BLaER1 (cell line): ENCODE data around the gene ZNF460.
A peak's percentile ranks its signal among the peaks of the same experiment; 100 is the strongest.
"Not testable (repeated sequence)": the region's sequence is repeated elsewhere in the genome, so short reads cannot be mapped to it uniquely, and the experiment has no call there.

Experiments used
- H3K27ac ChIP-seq: shearing (Covaris generic); formaldehyde crosslinking; 2 replicates; pipeline ENCODE4 v1.8.1; 2022
- H3K27me3 ChIP-seq: shearing (Covaris generic); formaldehyde crosslinking; 2 replicates; pipeline ENCODE4 v1.8.1; 2022
- H3K36me3 ChIP-seq: shearing (Covaris generic); formaldehyde crosslinking; 2 replicates; pipeline ENCODE4 v1.8.1; 2022
- H3K4me1 ChIP-seq: shearing (Covaris generic); formaldehyde crosslinking; 2 replicates; pipeline ENCODE4 v1.8.1; 2022
- H3K4me2 ChIP-seq: shearing (Covaris generic); formaldehyde crosslinking; 2 replicates; pipeline ENCODE4 v1.8.1; 2022
- H3K4me3 ChIP-seq: shearing (Covaris generic); formaldehyde crosslinking; 2 replicates; pipeline ENCODE4 v1.8.1; 2022
- H3K9ac ChIP-seq: shearing (Covaris generic); formaldehyde crosslinking; 2 replicates; pipeline ENCODE4 v1.8.1; 2022
- H3K9me3 ChIP-seq: shearing (Covaris generic); formaldehyde crosslinking; 2 replicates; pipeline ENCODE4 v1.8.1; 2022
- H4K20me1 ChIP-seq: shearing (Covaris generic); formaldehyde crosslinking; 2 replicates; pipeline ENCODE4 v1.8.1; 2022
- Cebpa-rat ChIP-seq: shearing (Covaris generic); IDR thresholded peaks from 2 replicates; pipeline ENCODE4 v1.8.1; 2022

The ZNF460 gene

DNA sequence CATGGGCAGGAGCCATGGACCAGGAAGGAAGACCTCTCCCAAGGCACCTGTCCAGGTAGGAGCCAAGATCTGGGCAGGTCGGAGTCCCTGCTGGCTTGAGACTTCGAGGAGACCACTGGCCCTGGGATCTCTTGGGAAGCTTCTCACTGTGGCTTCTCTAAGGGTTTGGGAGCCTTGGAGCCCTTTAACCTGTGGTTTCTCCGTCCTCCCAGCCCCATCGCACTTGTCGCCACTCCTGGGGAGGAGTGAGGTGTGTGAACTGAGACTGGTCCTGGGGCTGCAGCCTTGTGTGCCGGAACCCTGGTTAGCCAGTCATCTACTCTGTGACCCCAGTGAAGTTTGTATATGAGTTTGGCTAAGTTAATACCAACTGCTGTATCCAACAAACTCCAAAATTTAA lies 31.6 kb upstream of the ZNF460 start:
- Histone ChIP-seq H3K27me3 (no peaks in the 10 kb centered on the region), H3K36me3 (peaks cover 91% of the 10 kb centered on the region), H3K9ac (no peak overlapping the region), H3K27ac (no peak overlapping the region), H3K4me1 (no peaks in the 10 kb centered on the region), H3K9me3 (no peaks in the 10 kb centered on the region), H3K4me2 (no peak overlapping the region), H3K4me3 (no peak overlapping the region), H4K20me1 (peaks cover 35% of the 10 kb centered on the region)
- no peak for TF ChIP-seq Cebpa-rat

DNA sequence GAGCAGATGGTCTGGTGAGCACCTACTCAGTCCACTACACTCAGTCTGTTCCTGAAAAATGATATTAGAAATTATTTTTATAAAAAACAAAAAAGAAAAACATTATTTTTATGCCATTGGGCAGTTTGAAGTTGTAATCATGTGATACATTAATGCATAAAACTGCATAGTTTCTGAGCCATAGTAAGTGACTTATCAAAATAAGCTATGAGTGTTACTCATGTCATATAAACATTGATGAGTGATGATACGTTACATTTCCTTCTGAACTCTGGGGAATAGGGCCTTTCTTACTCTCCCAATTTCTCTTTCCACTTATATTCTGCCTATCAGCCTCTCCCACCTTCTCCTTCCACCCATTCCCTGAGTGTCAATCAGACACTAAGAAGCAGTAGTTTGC lies 31.0 kb upstream of the ZNF460 start:
- peaks cover 92% of the 10 kb centered on the region for H3K36me3 ChIP-seq
- H4K20me1 ChIP-seq = peaks cover 32% of the 10 kb centered on the region; the same call in 1 of the 2 replicates
- H3K27me3 ChIP-seq = no peaks in the 10 kb centered on the region
- no peak overlapping the region for H3K27ac ChIP-seq
- no peak overlapping the region for H3K4me3 ChIP-seq
- no peaks in the 10 kb centered on the region for H3K9me3 ChIP-seq
- no peak overlapping the region for H3K4me2 ChIP-seq
- TF ChIP-seq Cebpa-rat = no peak
- H3K9ac ChIP-seq = no peak overlapping the region
- H3K4me1 ChIP-seq = no peaks in the 10 kb centered on the region

- not testable (repeated sequence) for H3K9me3 ChIP-seq, H3K9ac ChIP-seq, H3K27me3 ChIP-seq, H3K4me2 ChIP-seq, H3K27ac ChIP-seq, H3K4me1 ChIP-seq, H3K4me3 ChIP-seq
- peaks cover 23% of the 10 kb centered on the region; the same call in 1 of the 2 replicates for H4K20me1 ChIP-seq
- H3K36me3 ChIP-seq = peaks cover 55% of the 10 kb centered on the region
Observed at GRCh38 chr19:57253767-57254166, 26.5 kb upstream of the ZNF460 start.

- Histone ChIP-seq H3K4me2 (no peak overlapping the region), H3K36me3 (peaks cover 27% of the 10 kb centered on the region), H3K27ac (no peak overlapping the region), H3K27me3 (no peaks in the 10 kb centered on the region), H4K20me1 (0 out of 2 replicates have a peak, but pooled peaks cover 2% of the 10 kb centered on the region), H3K4me1 (no peaks in the 10 kb centered on the region), H3K9ac (no peak overlapping the region), H3K9me3 (no peaks in the 10 kb centered on the region), H3K4me3 (no peak overlapping the region)
- no peak for TF ChIP-seq Cebpa-rat
Observed at GRCh38 chr19:57262044-57262443, 18.2 kb upstream of the ZNF460 start.

GRCh38 chr19:57263244-57263741 lies 17.0 kb upstream of the ZNF460 start:
- Histone ChIP-seq H3K9ac (no peak overlapping the region), H3K4me3 (no peak overlapping the region), H3K36me3 (peaks cover 27% of the 10 kb centered on the region), H3K27ac (no peak overlapping the region), H3K27me3 (no peaks in the 10 kb centered on the region), H3K4me1 (no peaks in the 10 kb centered on the region), H3K9me3 (no peaks in the 10 kb centered on the region), H4K20me1 (no peaks in the 10 kb centered on the region), H3K4me2 (no peak overlapping the region)
- TF ChIP-seq Cebpa-rat = no peak

GRCh38 chr19:57267291-57267690 lies 13.0 kb upstream of the ZNF460 start:
- no peaks in the 10 kb centered on the region for H4K20me1 ChIP-seq
- H3K27ac ChIP-seq = no peak overlapping the region
- no peaks in the 10 kb centered on the region for H3K9me3 ChIP-seq

GRCh38 chr19:57269515-57270250 lies 10.6 kb upstream of the ZNF460 start:
- Histone ChIP-seq H3K9me3 (no peaks in the 10 kb centered on the region), H4K20me1 (no peaks in the 10 kb centered on the region), H3K9ac (no peak overlapping the region), H3K4me1 (no peaks in the 10 kb centered on the region), H3K36me3 (no peaks in the 10 kb centered on the region; the same call in 1 of the 2 replicates), H3K27ac (no peak overlapping the region), H3K4me2 (no peak overlapping the region), H3K27me3 (no peaks in the 10 kb centered on the region), H3K4me3 (no peak overlapping the region)
- no peak for TF ChIP-seq Cebpa-rat

More at GRCh38 chr19:57267291-57267690, 13.0 kb upstream of the ZNF460 start:
- no peak overlapping the region for H3K4me3 ChIP-seq
- no peak overlapping the region for H3K4me2 ChIP-seq
- H3K27me3 ChIP-seq = no peaks in the 10 kb centered on the region
- no peaks in the 10 kb centered on the region for H3K4me1 ChIP-seq
- TF ChIP-seq Cebpa-rat = no peak
- no peak overlapping the region for H3K9ac ChIP-seq
- H3K36me3 ChIP-seq = peaks cover 4% of the 10 kb centered on the region; the same call in 1 of the 2 replicates

DNA sequence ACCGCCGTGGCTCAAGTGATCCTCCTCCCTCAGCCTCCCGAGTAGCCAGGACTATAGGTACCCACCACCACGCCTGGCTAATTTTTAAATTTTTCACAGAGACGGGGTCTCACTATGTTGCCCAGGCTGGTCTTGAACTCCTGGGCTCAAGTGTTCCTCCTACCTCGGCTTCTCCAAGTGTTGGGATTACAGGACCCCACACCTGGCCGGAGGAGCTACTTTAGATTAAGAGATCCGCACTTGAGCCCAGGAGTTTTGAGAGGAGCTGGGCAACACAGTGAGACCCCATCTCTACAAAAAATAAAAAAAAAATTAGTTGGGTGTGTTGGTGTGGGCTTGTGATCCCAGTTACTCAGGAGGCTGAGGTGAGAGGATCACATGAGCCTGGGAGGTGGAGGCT lies 9.0 kb upstream of the ZNF460 start:
- Histone ChIP-seq H3K9me3 (no peaks in the 10 kb centered on the region), H3K27me3 (no peaks in the 10 kb centered on the region), H4K20me1 (no peaks in the 10 kb centered on the region), H3K4me1 (no peaks in the 10 kb centered on the region), H3K27ac (no peak overlapping the region), H3K9ac (no peak overlapping the region), H3K36me3 (no peaks in the 10 kb centered on the region; the same call in 1 of the 2 replicates), H3K4me2 (no peak overlapping the region), H3K4me3 (no peak overlapping the region)
- TF ChIP-seq Cebpa-rat = no peak

DNA sequence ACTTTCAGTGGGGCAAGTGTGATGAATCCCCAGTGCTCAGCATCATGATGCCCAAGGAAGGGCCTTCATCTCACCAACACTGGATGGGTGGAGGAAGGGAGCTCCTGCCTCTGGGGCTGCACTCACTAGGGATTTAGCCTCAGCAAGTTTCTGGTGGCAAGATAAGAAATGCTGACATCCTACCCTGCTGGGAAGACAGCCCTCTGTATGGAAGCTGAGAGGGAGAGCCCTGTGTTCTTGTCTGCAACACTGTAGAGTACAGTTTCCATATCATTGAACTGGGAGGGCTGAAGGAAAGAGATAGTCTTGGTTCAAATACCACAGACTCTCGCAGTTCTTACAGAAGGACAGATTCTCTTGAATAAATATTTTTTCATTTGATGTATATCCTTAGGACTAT lies 7.3 kb upstream of the ZNF460 start:
- no peak overlapping the region for H3K9ac ChIP-seq
- no peaks in the 10 kb centered on the region for H3K27me3 ChIP-seq
- no peak overlapping the region for H3K27ac ChIP-seq
- no peaks in the 10 kb centered on the region for H3K9me3 ChIP-seq
- no peaks in the 10 kb centered on the region for H3K36me3 ChIP-seq
- no peak for TF ChIP-seq Cebpa-rat
- H4K20me1 ChIP-seq = no peaks in the 10 kb centered on the region
- H3K4me1 ChIP-seq = no peaks in the 10 kb centered on the region
- H3K4me3 ChIP-seq = no peak overlapping the region
- H3K4me2 ChIP-seq = no peak overlapping the region

- TF ChIP-seq Cebpa-rat = no peak
- H4K20me1 ChIP-seq = peaks cover 9% of the 10 kb centered on the region
- peaks cover 11% of the 10 kb centered on the region for H3K4me1 ChIP-seq
- no peaks in the 10 kb centered on the region for H3K9me3 ChIP-seq
- no peak overlapping the region for H3K4me3 ChIP-seq
- no peak overlapping the region for H3K4me2 ChIP-seq
- H3K9ac ChIP-seq = no peak overlapping the region
- H3K27ac ChIP-seq = no peak overlapping the region
- no peaks in the 10 kb centered on the region for H3K36me3 ChIP-seq
- no peaks in the 10 kb centered on the region for H3K27me3 ChIP-seq
Observed at GRCh38 chr19:57276430-57276829, 3.9 kb upstream of the ZNF460 start.

GRCh38 chr19:57278481-57278880 lies 1.8 kb upstream of the ZNF460 start:
- H4K20me1 ChIP-seq = peaks cover 30% of the 10 kb centered on the region
- not testable (repeated sequence) for H3K4me3 ChIP-seq, H3K9me3 ChIP-seq, H3K27ac ChIP-seq, H3K27me3 ChIP-seq, H3K9ac ChIP-seq
- peaks cover 25% of the 10 kb centered on the region for H3K4me1 ChIP-seq
- peaks cover 19% of the 10 kb centered on the region for H3K36me3 ChIP-seq
- peak overlapping the region; percentile 78; the same call in 1 of the 2 replicates for H3K4me2 ChIP-seq
